HepG2 (cell line): Measurements from ENCODE around the gene LRRC45. TPM values are rescaled to one million over a fixed set of nuclear protein-coding genes. Genes with fewer than 3 reads are reported as not detected.

ENCODE experiments used
- ATAC-seq: fragments of 200-7000 bp; cut with Tn5 transposase; 3 replicates; pipeline ENCODE4 v1.9.1; 2020; ENCODE audit warnings: mild to moderate bottlenecking, moderate library complexity
- BruUV-seq: library from RNA; stranded (reverse); fragments of 400-500 nt; replicated peaks from 2 replicates; lab custom pipeline; 2021; lab: Mats Ljungman, UMichigan
- CTCF ChIA-PET: fragments of 300-600 bp; formaldehyde crosslinking; extraction: SDS; loops from one replicate; lab custom pipeline; 2021; ENCODE audit warnings: low total read pairs, inconsistent platforms, low intra/inter-chr PET ratio; lab: Yijun Ruan, JAX
- POLR2A ChIA-PET: fragments of 350-600 bp; sonication (Branson Sonifier 250); formaldehyde crosslinking; loops from one replicate; lab custom pipeline; 2020; ENCODE audit warnings: antibody characterized with exemption, inconsistent platforms; lab: Yijun Ruan, JAX
- DNase-seq: peaks from one replicate; pipeline ENCODE4 v3.0.0-alpha.2; 2015; ENCODE audit warnings: low spot score
- FAIRE-seq: peaks from 3 replicates; lab custom pipeline; 2011; peaks lifted over from hg19 to GRCh38; lab: Jason Lieb, UNC
- H2AFZ ChIP-seq: one replicate; pipeline ENCODE4 v1.6.1; 2011; ENCODE audit warnings: low read length, inconsistent platforms
- H3K27ac ChIP-seq: fragments of 300-600 bp; 3 replicates; pipeline ENCODE4 v1.8.0; 2011; ENCODE audit warnings: mixed run types, mild to moderate bottlenecking, mixed read lengths, low read length, inconsistent platforms; ENCODE audit not compliant: insufficient read depth; ENCODE audit errors: extremely low read length
- H3K27me3 ChIP-seq, 2 experiments: fragments of 200-600 bp in 1 of 2; 2 replicates in 1 of 2; 3 replicates in 1 of 2; pipeline versions ENCODE4 v1.6.0 to v1.8.0; 2011; ENCODE audit warnings: low read length in 2 of 2, mild to moderate bottlenecking in 2 of 2, moderate library complexity in 2 of 2, inconsistent platforms in 1 of 2; ENCODE audit not compliant: insufficient read depth in 2 of 2, control insufficient read depth in 1 of 2
- H3K36me3 ChIP-seq, 2 experiments: fragments of 200-600 bp in 1 of 2; replicated peaks in 1 of 2; 2 replicates in 1 of 2; 3 replicates in 1 of 2; pipeline versions ENCODE4 v1.5.1 to v1.8.0; 2011; ENCODE audit warnings: low read length in 2 of 2, inconsistent platforms in 1 of 2; ENCODE audit not compliant: insufficient read depth in 2 of 2, control insufficient read depth in 1 of 2
- H3K4me1 ChIP-seq: 2 replicates; pipeline ENCODE4 v1.5.1; 2012; ENCODE audit warnings: low read length, inconsistent platforms; ENCODE audit not compliant: insufficient read depth
- H3K4me2 ChIP-seq: 2 replicates; pipeline ENCODE4 v1.6.0; 2011; ENCODE audit warnings: low read depth, low read length, inconsistent platforms
- H3K4me3 ChIP-seq, 3 experiments: fragments of 200-600 bp in 1 of 3; sonication (generic), shearing (Covaris generic) in 1 of 3; replicated peaks in 1 of 3; 2 replicates each; pipeline ENCODE4 v1.5.1; 2011 to 2016; ENCODE audit warnings: low read length in 3 of 3, inconsistent platforms in 2 of 3, low read depth in 2 of 3, mild to moderate bottlenecking in 2 of 3, control low read depth in 1 of 3, mixed read lengths in 1 of 3; ENCODE audit not compliant: insufficient read depth in 1 of 3
- H3K79me2 ChIP-seq: one replicate; pipeline ENCODE4 v1.6.1; 2011; ENCODE audit warnings: low read length, inconsistent platforms; ENCODE audit not compliant: insufficient read depth
- H3K9ac ChIP-seq: 2 replicates; pipeline ENCODE4 v1.6.0; 2011; ENCODE audit warnings: mild to moderate bottlenecking, low read depth, low read length, inconsistent platforms; ENCODE audit not compliant: insufficient read depth
- H3K9me3 ChIP-seq: 2 replicates; pipeline ENCODE4 v1.5.1; 2012; ENCODE audit warnings: mild to moderate bottlenecking, low read length
- H4K20me1 ChIP-seq: 2 replicates; pipeline ENCODE4 v1.6.0; 2011; ENCODE audit warnings: inconsistent platforms, mild to moderate bottlenecking, low read length, moderate library complexity; ENCODE audit not compliant: insufficient read depth
- AGO2 ChIP-seq: fragments of 200-400 bp; formaldehyde crosslinking; optimal IDR thresholded peaks from 2 replicates; pipeline ENCODE3; 2017; ENCODE audit warnings: mild to moderate bottlenecking, low read depth, low read length, moderate library complexity
- BRD4 ChIP-seq: sonication (generic); formaldehyde crosslinking; IDR thresholded peaks from 2 replicates; pipeline ENCODE4 v1.4.0; 2020; ENCODE audit warnings: missing genetic modification reagents
- GLMP ChIP-seq: sonication (generic); formaldehyde crosslinking; IDR thresholded peaks from 2 replicates; pipeline ENCODE4 v1.9.0; 2021; ENCODE audit warnings: missing genetic modification reagents, mild to moderate bottlenecking, borderline replicate concordance
- HIC2 ChIP-seq: sonication (generic); formaldehyde crosslinking; IDR thresholded peaks from 2 replicates; pipeline ENCODE4 v1.9.0; 2022; ENCODE audit warnings: low read depth, missing genetic modification reagents
- HNRNPL ChIP-seq: fragments of 200-400 bp; formaldehyde crosslinking; IDR thresholded peaks from 2 replicates; pipeline ENCODE4 v1.6.1; 2017; ENCODE audit warnings: mild to moderate bottlenecking, low read depth, low read length
- HOXD1 ChIP-seq: sonication (generic); formaldehyde crosslinking; IDR thresholded peaks from 2 replicates; pipeline ENCODE4 v1.5.0; 2020; ENCODE audit warnings: missing genetic modification reagents
- KDM2A ChIP-seq: sonication (generic); formaldehyde crosslinking; IDR thresholded peaks from 2 replicates; pipeline ENCODE4 v1.4.0; 2020; ENCODE audit warnings: low read depth, missing genetic modification reagents, borderline replicate concordance
- KLF15 ChIP-seq: sonication (generic); formaldehyde crosslinking; IDR thresholded peaks from 2 replicates; pipeline ENCODE4 v1.8.1; 2023; ENCODE audit warnings: borderline replicate concordance, mild to moderate bottlenecking, inconsistent platforms, missing genetic modification reagents, mixed read lengths
- RBFOX2 ChIP-seq: fragments of 200-400 bp; formaldehyde crosslinking; IDR thresholded peaks from 2 replicates; pipeline ENCODE4 v1.6.1; 2017; ENCODE audit warnings: low read depth, mild to moderate bottlenecking, low read length
- SNAPC5 ChIP-seq: sonication (generic); formaldehyde crosslinking; IDR thresholded peaks from 2 replicates; pipeline ENCODE4 v1.8.1; 2023; ENCODE audit warnings: mild to moderate bottlenecking, missing genetic modification reagents, borderline replicate concordance
- THAP8 ChIP-seq: sonication (generic); formaldehyde crosslinking; IDR thresholded peaks from 2 replicates; pipeline ENCODE4 v1.5.1; 2020; ENCODE audit warnings: missing genetic modification reagents, mild to moderate bottlenecking, borderline replicate concordance
- ZBTB42 ChIP-seq: sonication (generic); formaldehyde crosslinking; IDR thresholded peaks from 2 replicates; pipeline ENCODE4 v1.5.0; 2020; ENCODE audit warnings: mild to moderate bottlenecking, missing genetic modification reagents
- ZC3H13 ChIP-seq: sonication (generic); formaldehyde crosslinking; IDR thresholded peaks from 2 replicates; pipeline ENCODE4 v1.8.1; 2023; ENCODE audit warnings: mild to moderate bottlenecking, missing genetic modification reagents, moderate library complexity
- ZNF33B ChIP-seq: sonication (generic); formaldehyde crosslinking; IDR thresholded peaks from 2 replicates; pipeline ENCODE4 v1.5.1; 2020; ENCODE audit warnings: mild to moderate bottlenecking, missing genetic modification reagents
- ZNF552 ChIP-seq: sonication (generic); formaldehyde crosslinking; IDR thresholded peaks from 2 replicates; pipeline ENCODE4 v1.9.0; 2022; ENCODE audit warnings: missing genetic modification reagents, mild to moderate bottlenecking, borderline replicate concordance
- ZNF574 ChIP-seq: sonication (generic); formaldehyde crosslinking; IDR thresholded peaks from 2 replicates; pipeline ENCODE4 v1.4.0; 2020; ENCODE audit warnings: missing genetic modification reagents
- ZNF788 ChIP-seq: sonication (generic); formaldehyde crosslinking; IDR thresholded peaks from 2 replicates; pipeline ENCODE4 v1.5.0; 2020; ENCODE audit warnings: mild to moderate bottlenecking, missing genetic modification reagents, borderline replicate concordance
- WGBS: methylation state at CpG from one replicate; pipeline ENCODE4 v1.1.6; 2017; ENCODE audit warnings: low lambda C conversion rate; 5-methylcytosine and 5-hydroxymethylcytosine counted together
- in situ Hi-C: cut with HindIII; loops from 2 replicates; pipeline ENCODE4 v1.10.0; 2017; ENCODE audit warnings: low pct_unique_long_range_greater_than_20kb; ENCODE audit not compliant: extremely low pct_ligation_motif_present
- intact Hi-C: fragments of 100-400 bp; cut with micrococcal nuclease; formaldehyde crosslinking; loops from one replicate; pipeline ENCODE4 v1.10.0; 2022; ENCODE audit not compliant: unreplicated experiment
- polyA plus RNA-seq, 8 experiments: library from polyadenylated mRNA; depleted of rRNA in 3 of 8; stranded (reverse) in 7 of 8; unstranded in 1 of 8; fragments of >200 nt; fragmentation: Illumina TruSeq in 4 of 8; extraction: Trizol in 4 of 8; gene quantifications; 2 replicates each; pipeline versions ENCODE4 v1.2.1 to v1.2.3, GENCODE V29; 2011 to 2016; ENCODE audit warnings: low read depth in 4 of 8, missing spikeins in 1 of 8, mixed read lengths in 1 of 8; ENCODE audit not compliant: insufficient read depth in 1 of 8
- total RNA-seq, 5 experiments: library from RNA; depleted of rRNA; stranded (reverse); fragments of >200 nt; fragmentation: Illumina TruSeq; extraction: Trizol; gene quantifications; 2 replicates each; pipeline ENCODE4 v1.2.3, GENCODE V29; 2016; ENCODE audit warnings: low read depth in 1 of 5

Gene LRRC45
- total and polyA plus RNA-seq, 2 of the 13 experiments (the other 11 are each of a cell fraction or from before 2014, with no cell fraction given) = 11.6 to 48.1 TPM

- CTCF ChIA-PET = no interaction called here
- ATAC-seq (no peak), DNase-seq (no peak), FAIRE-seq (no peak)
- Histone ChIP-seq H2AFZ (no peak overlapping the region), H3K4me3 (no peak overlapping the region), H4K20me1 (no peaks in the 10 kb centered on the region), H3K9ac (peak overlapping the region; percentile 5; the same call in 1 of the 2 replicates), H3K9me3 (no peaks in the 10 kb centered on the region), H3K4me1 (peaks cover 42% of the 10 kb centered on the region), H3K27ac (peak overlapping the region; percentile 91), H3K36me3 (peaks cover 48 to 75% of the 10 kb centered on the region in 2 experiments), H3K27me3 (no peaks in the 10 kb centered on the region), H3K4me2 (no peak overlapping the region), H3K79me2 (peaks cover 4% of the 10 kb centered on the region)
- intact Hi-C loops (no loop called here), in situ Hi-C loops (no loop called here)
- TF ChIP-seq ZNF788 (no peak), ZBTB42 (CRISPR knock-in tag) (0 out of 2 replicates have a peak, but pooled peaks have one; percentile 38), GLMP (no peak), KDM2A (CRISPR knock-in tag) (0 out of 2 replicates have a peak, but pooled peaks have one; percentile 13), HNRNPL (peak; percentile 80), RBFOX2 (peak; percentile 82), BRD4 (CRISPR knock-in tag) (0 out of 2 replicates have a peak, but pooled peaks have one; percentile 41), ZC3H13 (CRISPR knock-in tag) (peak; percentile 17; the same call in 1 of the 2 replicates), HIC2 (CRISPR knock-in tag) (0 out of 2 replicates have a peak, but pooled peaks have one; percentile 35), ZNF574 (peak; percentile 16; the same call in 1 of the 2 replicates), HOXD1 (CRISPR knock-in tag) (no peak), ZNF552 (CRISPR knock-in tag) (0 out of 2 replicates have a peak, but pooled peaks have one; percentile 36), ZNF33B (CRISPR knock-in tag) (0 out of 2 replicates have a peak, but pooled peaks have one; percentile 18), THAP8 (CRISPR knock-in tag) (no peak), AGO2 (peak; percentile 85), SNAPC5 (CRISPR knock-in tag) (no peak), KLF15 (CRISPR knock-in tag) (no peak)
- POLR2A ChIA-PET = interaction anchor here (1.0 to 1.7 kb wide), 3 partner anchors 21 to 44 kb away, joined by 4 to 6 read pairs (median 4); partner anchors contain the start of gene DCXR
- no TSS peak for BruUV-seq
- WGBS = 99% methylated on average over 14 of the region's 17 CpGs
Measured at GRCh38 chr17:82058230-82058854, 35.2 kb downstream of the LRRC45 start.
